ENCODE results near the gene ZNF862.

DNA sequence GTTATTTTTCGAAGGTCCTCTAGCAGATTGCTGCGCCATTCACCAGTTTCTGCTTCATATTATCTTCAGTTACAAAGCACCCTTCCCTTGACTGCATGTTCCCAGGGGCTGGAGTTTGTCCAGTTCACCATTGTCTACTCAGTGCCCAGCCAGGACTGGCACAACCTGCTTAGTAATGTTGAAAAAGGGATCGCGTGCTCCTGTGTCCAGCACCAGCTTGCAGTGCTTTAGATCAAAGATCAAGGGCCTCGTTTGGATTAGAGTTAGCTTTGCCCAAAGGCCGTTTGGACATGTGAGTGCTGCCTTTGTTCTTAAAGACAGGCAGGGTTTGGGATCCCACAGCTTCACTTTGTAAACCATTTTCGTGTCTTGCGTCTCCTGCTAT is 36.5 kb downstream of the ZNF862 start:
- TF ChIP-seq, protein P1, sequence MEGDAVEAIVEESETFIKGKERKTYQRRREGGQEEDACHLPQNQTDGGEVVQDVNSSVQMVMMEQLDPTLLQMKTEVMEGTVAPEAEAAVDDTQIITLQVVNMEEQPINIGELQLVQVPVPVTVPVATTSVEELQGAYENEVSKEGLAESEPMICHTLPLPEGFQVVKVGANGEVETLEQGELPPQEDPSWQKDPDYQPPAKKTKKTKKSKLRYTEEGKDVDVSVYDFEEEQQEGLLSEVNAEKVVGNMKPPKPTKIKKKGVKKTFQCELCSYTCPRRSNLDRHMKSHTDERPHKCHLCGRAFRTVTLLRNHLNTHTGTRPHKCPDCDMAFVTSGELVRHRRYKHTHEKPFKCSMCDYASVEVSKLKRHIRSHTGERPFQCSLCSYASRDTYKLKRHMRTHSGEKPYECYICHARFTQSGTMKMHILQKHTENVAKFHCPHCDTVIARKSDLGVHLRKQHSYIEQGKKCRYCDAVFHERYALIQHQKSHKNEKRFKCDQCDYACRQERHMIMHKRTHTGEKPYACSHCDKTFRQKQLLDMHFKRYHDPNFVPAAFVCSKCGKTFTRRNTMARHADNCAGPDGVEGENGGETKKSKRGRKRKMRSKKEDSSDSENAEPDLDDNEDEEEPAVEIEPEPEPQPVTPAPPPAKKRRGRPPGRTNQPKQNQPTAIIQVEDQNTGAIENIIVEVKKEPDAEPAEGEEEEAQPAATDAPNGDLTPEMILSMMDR (IDR thresholded peaks at IDR 0.05): no peak
- TF ChIP-seq EP300 (IDR thresholded peaks at IDR 0.05) (no peak), POLR2A (IDR thresholded peaks at IDR 0.05) (no peak)
